Lower lobe of right lung (tissue), 2 donors: ENCODE results near the gene KCTD14. TPM values are rescaled to one million over a fixed set of nuclear protein-coding genes. Genes with fewer than 3 reads are reported as not detected.

ENCODE experiments used
- ATAC-seq, 2 donors: fragments of 200-7000 bp; cut with Tn5 transposase; one replicate each; pipeline ENCODE4 v1.9.1; 2020 to 2022; ENCODE audit warnings: mild to moderate bottlenecking in 2 of 2, moderate library complexity in 2 of 2
- DNase-seq: peaks from one replicate; pipeline ENCODE4 v3.0.0-alpha.2; 2020
- H3K27ac ChIP-seq: fragments of 200-600 bp; one replicate; pipeline ENCODE4 v1.8.0; 2022
- H3K27me3 ChIP-seq: fragments of 200-600 bp; one replicate; pipeline ENCODE4 v1.8.0; 2022; ENCODE audit warnings: low read depth
- H3K36me3 ChIP-seq: fragments of 200-600 bp; one replicate; pipeline ENCODE4 v1.8.0; 2022; ENCODE audit warnings: mild to moderate bottlenecking
- H3K4me1 ChIP-seq: fragments of 200-600 bp; one replicate; pipeline ENCODE4 v1.8.0; 2022
- H3K4me3 ChIP-seq: fragments of 200-600 bp; one replicate; pipeline ENCODE4 v1.8.0; 2022; ENCODE audit warnings: mild to moderate bottlenecking
- H3K9me3 ChIP-seq: fragments of 200-600 bp; one replicate; pipeline ENCODE4 v1.8.0; 2022
- intact Hi-C: fragments of 100-400 bp; cut with DNase I; formaldehyde crosslinking; loops from one replicate; pipeline ENCODE4 v1.11.0; 2022
- total RNA-seq: library from RNA; stranded (reverse); fragmentation: NEBNext Ultra II Directional; extraction: Animal tissue kit (Norgen Biotek cat#: 25700); gene quantifications from one replicate; pipeline ENCODE4 v1.2.1, GENCODE V29; 2021
- TF ChIP-seq, protein P1 (sequence below): fragments of 200-600 bp; IDR thresholded peaks from one replicate; pipeline ENCODE4 v1.8.0; 2022; ENCODE audit warnings: antibody characterized with exemption, mild to moderate bottlenecking
- donor health status: DM: no; HTN: yes; CAD: no; lungs with severe emphysema.

The KCTD14 gene
- total RNA-seq, 1 donor from 2014 or later, result 12.3 TPM

DNA sequence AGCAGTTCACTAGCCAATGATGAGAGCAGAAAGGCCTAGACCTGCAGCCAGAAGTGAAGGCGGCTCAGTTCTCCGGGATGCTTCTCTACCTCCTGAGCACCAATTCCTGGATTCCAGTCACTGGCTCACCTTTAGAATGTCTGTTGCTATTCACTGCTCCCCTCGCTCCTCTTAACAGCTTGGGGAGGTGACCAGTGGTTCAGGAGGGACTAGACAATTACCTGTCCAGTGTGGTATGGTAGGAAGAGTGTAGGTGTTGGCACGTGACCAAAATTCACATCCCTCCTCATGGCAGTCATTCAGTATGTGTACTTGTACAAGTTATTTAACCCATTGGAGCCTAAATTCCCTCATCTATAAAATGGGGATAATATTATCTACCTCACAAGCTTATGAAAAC, 44.6 kb upstream of the KCTD14 start:
- Histone ChIP-seq H3K4me1 (no peaks in the 10 kb centered on the region), H3K27me3 (no peaks in the 10 kb centered on the region), H3K36me3 (peaks cover 55% of the 10 kb centered on the region), H3K4me3 (no peak overlapping the region), H3K9me3 (no peaks in the 10 kb centered on the region), H3K27ac (no peak overlapping the region)
- DNase-seq (no peak), ATAC-seq (no peak)
- TF ChIP-seq, protein P1, sequence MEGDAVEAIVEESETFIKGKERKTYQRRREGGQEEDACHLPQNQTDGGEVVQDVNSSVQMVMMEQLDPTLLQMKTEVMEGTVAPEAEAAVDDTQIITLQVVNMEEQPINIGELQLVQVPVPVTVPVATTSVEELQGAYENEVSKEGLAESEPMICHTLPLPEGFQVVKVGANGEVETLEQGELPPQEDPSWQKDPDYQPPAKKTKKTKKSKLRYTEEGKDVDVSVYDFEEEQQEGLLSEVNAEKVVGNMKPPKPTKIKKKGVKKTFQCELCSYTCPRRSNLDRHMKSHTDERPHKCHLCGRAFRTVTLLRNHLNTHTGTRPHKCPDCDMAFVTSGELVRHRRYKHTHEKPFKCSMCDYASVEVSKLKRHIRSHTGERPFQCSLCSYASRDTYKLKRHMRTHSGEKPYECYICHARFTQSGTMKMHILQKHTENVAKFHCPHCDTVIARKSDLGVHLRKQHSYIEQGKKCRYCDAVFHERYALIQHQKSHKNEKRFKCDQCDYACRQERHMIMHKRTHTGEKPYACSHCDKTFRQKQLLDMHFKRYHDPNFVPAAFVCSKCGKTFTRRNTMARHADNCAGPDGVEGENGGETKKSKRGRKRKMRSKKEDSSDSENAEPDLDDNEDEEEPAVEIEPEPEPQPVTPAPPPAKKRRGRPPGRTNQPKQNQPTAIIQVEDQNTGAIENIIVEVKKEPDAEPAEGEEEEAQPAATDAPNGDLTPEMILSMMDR, result no peak
- intact Hi-C loops, result no loop called here

DNA sequence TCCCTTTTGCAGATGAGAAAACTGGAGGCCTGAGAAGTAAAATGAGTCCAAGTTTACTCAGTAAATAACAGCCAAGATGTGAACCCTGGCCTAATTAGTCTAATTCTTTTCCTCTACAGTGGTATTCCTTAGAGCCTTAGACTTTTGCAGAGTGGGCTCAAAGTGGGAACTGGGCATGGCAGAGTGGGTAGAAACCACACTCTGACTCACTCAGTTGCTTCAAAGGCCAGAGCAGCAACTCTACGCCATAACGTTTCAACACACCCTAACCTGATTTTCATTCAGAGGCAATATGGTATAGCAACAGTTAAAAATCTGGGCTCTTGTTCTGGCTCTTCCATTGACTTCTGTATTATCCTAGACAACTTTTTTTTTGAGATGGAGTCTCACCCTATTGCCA, 43.4 kb upstream of the KCTD14 start:
- H3K9me3 ChIP-seq, result no peaks in the 10 kb centered on the region
- TF ChIP-seq, protein P1, result no peak
- intact Hi-C loops, result no loop called here
- H3K27ac ChIP-seq, result no peak overlapping the region
- peaks cover 43% of the 10 kb centered on the region for H3K36me3 ChIP-seq
- H3K4me1 ChIP-seq, result no peaks in the 10 kb centered on the region
- H3K27me3 ChIP-seq, result no peaks in the 10 kb centered on the region
- H3K4me3 ChIP-seq, result no peak overlapping the region
- ATAC-seq (no peak), DNase-seq (no peak)

DNA sequence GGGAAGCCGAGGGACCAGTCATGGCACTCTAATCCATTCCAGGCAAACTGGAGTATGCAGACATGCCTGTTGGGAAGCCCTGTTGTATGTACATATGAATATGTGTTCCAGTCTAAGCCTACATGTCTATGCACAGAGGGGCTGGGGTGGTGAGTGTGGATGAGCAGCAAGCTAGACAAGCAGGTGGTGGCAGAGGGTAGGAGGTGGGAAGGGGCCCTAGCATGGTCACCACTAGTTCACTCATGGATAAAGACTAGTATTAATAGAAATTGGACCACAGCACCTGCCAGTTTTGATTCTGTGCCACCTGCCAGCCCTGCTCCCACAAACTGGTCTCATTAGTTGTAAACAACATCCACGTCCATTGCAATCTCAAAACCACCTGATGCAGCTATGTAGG, 42.1 kb upstream of the KCTD14 start:
- H3K36me3 ChIP-seq, result peaks cover 30% of the 10 kb centered on the region
- no peaks in the 10 kb centered on the region for H3K27me3 ChIP-seq
- intact Hi-C loops, result no loop called here
- H3K4me1 ChIP-seq, result no peaks in the 10 kb centered on the region
- TF ChIP-seq, protein P1, result no peak
- ATAC-seq, result no peak
- no peaks in the 10 kb centered on the region for H3K9me3 ChIP-seq
- no peak for DNase-seq
- H3K4me3 ChIP-seq, result no peak overlapping the region
- H3K27ac ChIP-seq, result no peak overlapping the region

DNA sequence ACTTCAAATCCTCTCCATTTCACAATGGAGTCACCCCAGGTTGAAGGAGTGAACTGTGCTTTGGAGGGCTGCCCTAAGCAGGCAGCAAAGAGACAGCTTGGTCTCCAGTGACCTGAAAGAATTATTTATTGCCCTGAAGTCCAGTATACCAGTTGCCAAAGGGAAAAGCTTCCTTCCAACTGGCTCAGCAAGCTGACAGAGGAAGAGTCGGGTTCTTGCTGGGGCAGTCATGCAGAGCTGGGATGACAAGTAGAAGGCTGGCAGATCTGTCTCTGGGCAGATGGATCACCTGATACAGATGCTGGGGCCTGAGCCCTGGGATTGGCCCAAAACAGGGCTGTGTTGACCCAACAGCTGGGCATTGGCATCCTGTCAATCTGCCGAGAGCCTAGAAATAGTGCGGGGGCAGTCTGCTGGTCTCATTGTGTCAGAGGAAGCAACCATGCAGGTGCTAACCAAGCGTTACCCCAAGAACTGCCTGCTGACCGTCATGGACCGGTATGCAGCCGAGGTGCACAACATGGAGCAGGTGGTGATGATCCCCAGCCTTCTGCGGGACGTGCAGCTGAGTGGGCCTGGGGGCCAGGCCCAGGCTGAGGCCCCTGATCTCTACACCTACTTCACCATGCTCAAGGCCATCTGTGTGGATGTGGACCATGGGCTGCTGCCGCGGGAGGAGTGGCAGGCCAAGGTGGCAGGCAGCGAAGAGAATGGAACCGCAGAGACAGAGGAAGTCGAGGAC, 40.5 kb upstream of the KCTD14 start, which contains the start of gene THRSP:
Gene THRSP, plus strand, starts transcription at position 422 of the 742 bp plus-strand sequence. Its CDS starts 21 bp downstream, at position 443.
- Histone ChIP-seq H3K36me3 (peaks cover 14% of the 10 kb centered on the region), H3K4me3 (no peak within 1 kb of the TSS), H3K4me1 (no peaks in the 10 kb centered on the region), H3K27ac (no peak within 1 kb of the TSS), H3K9me3 (no peaks in the 10 kb centered on the region), H3K27me3 (no peaks in the 10 kb centered on the region)
- no peak for DNase-seq
- TF ChIP-seq, protein P1, result no peak
- intact Hi-C loops, result no loop called here
- ATAC-seq, result no peak

DNA sequence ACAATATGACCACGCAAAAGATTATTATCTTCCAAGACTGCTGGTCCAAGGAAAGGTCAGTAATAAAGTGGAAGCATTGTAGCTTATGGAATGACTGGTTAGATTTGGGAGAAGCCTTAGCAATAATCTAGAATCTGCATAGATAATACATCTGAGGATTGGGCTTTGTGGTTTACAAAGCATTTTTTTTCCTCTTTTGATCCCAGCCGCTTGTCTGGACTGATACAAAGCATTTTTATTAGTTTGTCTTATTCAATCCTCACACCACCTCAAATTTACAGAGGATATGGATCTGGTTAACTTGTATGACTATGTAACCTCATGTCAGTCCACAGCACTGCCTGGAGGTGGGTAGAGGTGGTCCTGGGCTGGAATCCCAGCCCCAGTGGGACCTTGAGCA, 39.6 kb upstream of the KCTD14 start:
- DNase-seq, result no peak
- Histone ChIP-seq H3K36me3 (peaks cover 5% of the 10 kb centered on the region), H3K27me3 (no peaks in the 10 kb centered on the region), H3K4me3 (no peak overlapping the region), H3K9me3 (no peaks in the 10 kb centered on the region), H3K27ac (no peak overlapping the region), H3K4me1 (no peaks in the 10 kb centered on the region)
- TF ChIP-seq, protein P1, result no peak
- intact Hi-C loops, result no loop called here
- no peak for ATAC-seq
